ENCODE measurements around the gene PDE2A.

DNA sequence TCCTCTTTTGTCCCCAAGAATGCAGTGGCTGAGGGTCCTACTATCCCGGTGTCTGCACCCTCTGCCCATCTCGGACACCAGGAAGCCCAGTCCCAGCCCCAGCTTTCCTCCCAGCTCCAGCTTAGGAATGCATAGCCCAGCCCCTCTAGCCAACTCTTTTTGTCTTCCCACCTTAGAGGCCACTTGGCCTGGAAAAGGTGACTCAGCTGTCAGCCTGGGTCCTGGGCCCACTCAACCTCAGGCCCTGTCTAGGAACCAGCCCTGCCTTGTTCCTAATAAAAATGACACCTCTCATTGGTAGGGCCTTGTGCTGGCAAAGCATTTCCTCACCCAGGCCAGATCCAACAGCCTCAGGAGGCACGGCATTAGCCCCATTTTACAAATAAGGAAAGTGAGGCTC lies 28.2 kb downstream of the PDE2A start:
- no peak for TF ChIP-seq POLR2A (IDR thresholded peaks at IDR 0.05; ENCODE audit: low read depth, low read length)
- TF ChIP-seq POLR2AphosphoS5 (IDR thresholded peaks at IDR 0.05; ENCODE audit: low read depth, low read length): no peak
- no peak for TF ChIP-seq TAF1 (IDR thresholded peaks at IDR 0.05; ENCODE audit: borderline replicate concordance, low read depth, low read length)
